Neural crest cell (in vitro differentiated cells): ENCODE measurements around the gene AFMID. TPM values are rescaled to one million over a fixed set of nuclear protein-coding genes. Genes with fewer than 3 reads are reported as not detected.

ENCODE experiments used
- DNase-seq: peaks from one replicate; pipeline ENCODE4 v3.0.0; 2021; ENCODE audit warnings: low read depth, mixed read lengths, low spot score
- H3K27ac Mint-ChIP-seq: one replicate; pipeline ENCODE4 v1.8.0; 2021; ENCODE audit warnings: mild to moderate bottlenecking, mixed read lengths; ENCODE audit not compliant: unreplicated experiment
- H3K27me3 Mint-ChIP-seq: 2 replicates; pipeline ENCODE4 v1.8.0; 2021; ENCODE audit warnings: low read depth, mild to moderate bottlenecking, mixed read lengths
- H3K36me3 Mint-ChIP-seq: 2 replicates; pipeline ENCODE4 v1.8.0; 2021; ENCODE audit warnings: low read depth, mild to moderate bottlenecking, mixed read lengths
- H3K4me1 Mint-ChIP-seq: 2 replicates; pipeline ENCODE4 v1.8.0; 2021; ENCODE audit warnings: mixed read lengths
- H3K4me3 Mint-ChIP-seq: one replicate; pipeline ENCODE4 v1.8.0; 2021; ENCODE audit warnings: mild to moderate bottlenecking, mixed read lengths
- H3K9me3 Mint-ChIP-seq: 2 replicates; pipeline ENCODE4 v1.8.0; 2021; ENCODE audit warnings: mixed read lengths
- total RNA-seq: library from RNA; stranded (reverse); gene quantifications from 2 replicates; pipeline ENCODE4 v1.2.1, GENCODE V29; 2021
- TF ChIP-seq, protein P1 (sequence below): fragments of 200-600 bp; sonication (generic); conservative IDR thresholded peaks from 2 replicates; pipeline ENCODE4 v1.5.0; 2021; ENCODE audit warnings: antibody characterized with exemption, mild to moderate bottlenecking

Gene AFMID
- total RNA-seq, 1 donor from 2014 or later = 41.9 TPM

DNA sequence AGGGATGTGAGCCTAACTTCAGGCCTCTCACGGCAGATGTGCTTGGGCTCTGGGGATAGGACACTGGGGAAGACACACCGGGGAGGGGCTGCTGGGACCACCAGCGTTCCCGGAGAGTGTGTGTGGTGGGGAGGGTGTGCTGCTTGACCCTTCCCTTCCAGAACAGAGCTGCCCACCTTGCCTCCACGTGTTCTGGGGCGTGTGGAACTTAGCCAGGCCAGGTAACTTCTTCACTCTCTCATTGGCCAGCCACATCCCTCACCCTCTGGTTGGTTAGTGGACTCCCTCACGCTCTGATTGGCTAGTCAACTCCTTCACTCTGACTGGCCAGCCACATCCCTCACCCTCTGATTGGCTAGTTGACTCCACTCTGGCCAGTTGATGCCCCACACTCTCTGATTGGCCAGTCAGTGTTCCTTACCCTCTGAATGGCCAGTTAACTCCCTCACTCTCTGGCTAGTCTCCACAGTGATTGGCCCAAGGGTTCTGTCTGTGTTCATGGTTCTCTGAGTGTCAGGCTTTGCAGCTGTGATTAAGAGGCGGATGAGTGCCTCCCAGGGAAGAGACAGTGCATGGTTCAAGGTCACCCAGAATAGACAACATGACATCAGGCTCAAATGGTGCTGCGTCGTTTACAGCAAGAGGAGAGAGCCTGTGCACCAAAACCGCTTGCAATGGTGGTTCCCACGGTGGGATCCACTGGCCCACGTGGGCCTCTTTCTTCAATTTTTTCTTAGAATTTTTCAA is 54.3 kb downstream of the AFMID start:
- H3K27ac Mint-ChIP-seq = no peak overlapping the region
- no peaks in the 10 kb centered on the region for H3K27me3 Mint-ChIP-seq
- H3K36me3 Mint-ChIP-seq = no peaks in the 10 kb centered on the region
- peaks cover 4% of the 10 kb centered on the region for H3K4me1 Mint-ChIP-seq
- peaks cover 3% of the 10 kb centered on the region for H3K9me3 Mint-ChIP-seq
- no peak for DNase-seq
- H3K4me3 Mint-ChIP-seq = no peak overlapping the region
- TF ChIP-seq, protein P1, sequence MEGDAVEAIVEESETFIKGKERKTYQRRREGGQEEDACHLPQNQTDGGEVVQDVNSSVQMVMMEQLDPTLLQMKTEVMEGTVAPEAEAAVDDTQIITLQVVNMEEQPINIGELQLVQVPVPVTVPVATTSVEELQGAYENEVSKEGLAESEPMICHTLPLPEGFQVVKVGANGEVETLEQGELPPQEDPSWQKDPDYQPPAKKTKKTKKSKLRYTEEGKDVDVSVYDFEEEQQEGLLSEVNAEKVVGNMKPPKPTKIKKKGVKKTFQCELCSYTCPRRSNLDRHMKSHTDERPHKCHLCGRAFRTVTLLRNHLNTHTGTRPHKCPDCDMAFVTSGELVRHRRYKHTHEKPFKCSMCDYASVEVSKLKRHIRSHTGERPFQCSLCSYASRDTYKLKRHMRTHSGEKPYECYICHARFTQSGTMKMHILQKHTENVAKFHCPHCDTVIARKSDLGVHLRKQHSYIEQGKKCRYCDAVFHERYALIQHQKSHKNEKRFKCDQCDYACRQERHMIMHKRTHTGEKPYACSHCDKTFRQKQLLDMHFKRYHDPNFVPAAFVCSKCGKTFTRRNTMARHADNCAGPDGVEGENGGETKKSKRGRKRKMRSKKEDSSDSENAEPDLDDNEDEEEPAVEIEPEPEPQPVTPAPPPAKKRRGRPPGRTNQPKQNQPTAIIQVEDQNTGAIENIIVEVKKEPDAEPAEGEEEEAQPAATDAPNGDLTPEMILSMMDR = no peak

DNA sequence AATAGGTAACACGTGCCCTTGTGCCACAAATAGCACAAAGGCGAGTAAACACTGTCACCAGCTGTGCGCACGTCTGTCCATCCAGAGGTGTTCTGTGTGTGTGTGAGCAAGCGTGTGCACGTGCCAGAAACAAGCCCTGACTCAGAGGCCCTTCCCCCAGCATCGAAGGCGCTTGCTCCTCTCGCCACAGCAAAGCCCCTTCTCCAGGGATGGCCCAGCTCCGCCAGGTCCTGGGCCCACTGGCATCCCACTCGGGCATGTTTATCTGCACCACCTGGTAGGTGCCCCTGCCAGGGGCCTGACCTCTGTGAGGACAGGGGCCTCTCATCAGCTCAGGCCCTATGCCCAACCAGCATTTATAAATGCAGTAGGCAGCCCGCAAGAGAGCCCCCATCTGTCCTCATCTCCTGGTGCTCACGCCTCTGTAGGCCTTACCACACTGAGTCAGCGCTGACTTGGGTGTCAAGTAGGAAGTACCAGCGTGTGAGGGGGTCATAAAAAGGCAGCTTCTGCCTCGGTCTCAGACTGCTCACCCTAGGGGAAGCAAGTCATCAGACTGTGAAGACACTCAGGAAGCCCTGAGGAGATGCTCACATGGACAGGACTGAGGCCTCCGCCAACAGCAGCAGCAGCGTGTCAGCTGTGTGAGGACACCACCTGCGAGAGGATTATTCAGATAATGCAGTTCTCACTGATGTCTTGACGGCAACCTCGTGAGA is 55.0 kb downstream of the AFMID start:
- peaks cover 2% of the 10 kb centered on the region for H3K36me3 Mint-ChIP-seq
- no peak overlapping the region for H3K4me3 Mint-ChIP-seq
- no peak for DNase-seq
- H3K4me1 Mint-ChIP-seq = peaks cover 9% of the 10 kb centered on the region
- peaks cover 3% of the 10 kb centered on the region for H3K9me3 Mint-ChIP-seq
- H3K27ac Mint-ChIP-seq = no peak overlapping the region
- no peaks in the 10 kb centered on the region for H3K27me3 Mint-ChIP-seq
- TF ChIP-seq, protein P1 = no peak

DNA sequence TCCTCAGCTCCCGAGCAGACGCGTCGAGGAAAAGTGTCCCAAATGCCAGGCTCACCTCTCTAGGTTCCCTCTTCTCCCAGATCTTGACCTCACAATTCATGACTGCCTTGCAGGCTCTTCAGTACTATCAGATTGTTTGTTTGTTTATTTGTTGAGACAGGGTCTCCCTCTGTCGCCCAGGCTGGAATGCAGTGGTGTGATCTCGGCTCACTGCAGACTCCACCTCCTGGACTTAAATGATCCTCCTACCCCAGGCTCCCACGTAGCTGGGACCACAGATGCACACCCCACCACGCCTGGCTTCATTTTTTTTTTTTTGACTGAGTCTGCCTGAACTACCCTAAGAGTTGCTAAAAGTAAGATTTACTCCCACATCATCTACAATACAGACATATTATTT is 60.1 kb downstream of the AFMID start:
- Mint-ChIP-seq H3K36me3 (peaks cover 2% of the 10 kb centered on the region), H3K4me3 (no peak overlapping the region), H3K9me3 (peaks cover 3% of the 10 kb centered on the region), H3K4me1 (peaks cover 13% of the 10 kb centered on the region), H3K27me3 (no peaks in the 10 kb centered on the region), H3K27ac (peak overlapping the region; percentile 76)
- TF ChIP-seq, protein P1 = no peak
- DNase-seq = no peak

DNA sequence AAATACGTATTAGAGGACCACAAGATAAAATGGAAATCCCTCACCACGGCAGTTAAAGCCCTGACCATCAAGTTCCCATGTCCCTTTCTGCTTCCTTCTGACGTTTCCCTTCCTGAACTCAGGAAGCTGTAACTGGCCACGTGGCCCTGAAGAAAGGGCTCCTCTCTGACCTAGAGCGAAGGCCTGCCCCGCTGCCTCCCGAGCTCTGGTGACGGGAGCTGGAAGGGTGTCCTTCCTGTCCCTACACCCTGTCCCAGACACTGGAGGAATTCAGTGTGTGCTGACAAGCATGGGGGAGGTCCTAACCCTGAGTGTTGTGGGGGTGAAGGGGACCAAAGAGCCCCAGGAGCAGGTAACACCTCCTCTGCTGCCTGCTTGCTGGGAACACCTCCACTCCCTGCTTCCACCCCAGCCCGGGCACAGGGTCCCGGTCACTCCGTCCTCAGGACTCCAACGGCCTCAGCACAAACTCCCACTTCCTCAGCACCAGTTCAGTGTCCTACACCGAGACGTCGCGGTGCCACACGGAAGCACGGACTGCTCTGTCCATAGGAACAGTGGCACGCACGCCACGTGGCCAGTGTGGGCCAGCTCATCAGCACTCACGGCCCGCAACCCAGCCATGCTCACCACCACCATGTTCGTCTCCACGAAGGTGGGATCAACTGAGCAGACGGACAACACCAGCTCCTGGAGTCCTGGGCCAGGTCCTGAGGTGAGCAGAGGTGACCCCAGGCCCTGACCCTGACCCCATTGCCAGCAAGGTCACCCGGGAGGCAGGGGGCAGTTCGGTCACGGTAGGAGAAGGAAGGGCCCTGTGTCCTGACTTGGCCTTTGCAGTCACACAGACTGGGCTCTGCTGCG is 61.1 kb downstream of the AFMID start:
- H3K4me1 Mint-ChIP-seq = peaks cover 13% of the 10 kb centered on the region
- H3K27ac Mint-ChIP-seq = peak overlapping the region; percentile 27
- TF ChIP-seq, protein P1 = no peak
- H3K27me3 Mint-ChIP-seq = no peaks in the 10 kb centered on the region
- peaks cover 3% of the 10 kb centered on the region for H3K9me3 Mint-ChIP-seq
- peaks cover 2% of the 10 kb centered on the region for H3K36me3 Mint-ChIP-seq
- no peak overlapping the region for H3K4me3 Mint-ChIP-seq
- DNase-seq = no peak

DNA sequence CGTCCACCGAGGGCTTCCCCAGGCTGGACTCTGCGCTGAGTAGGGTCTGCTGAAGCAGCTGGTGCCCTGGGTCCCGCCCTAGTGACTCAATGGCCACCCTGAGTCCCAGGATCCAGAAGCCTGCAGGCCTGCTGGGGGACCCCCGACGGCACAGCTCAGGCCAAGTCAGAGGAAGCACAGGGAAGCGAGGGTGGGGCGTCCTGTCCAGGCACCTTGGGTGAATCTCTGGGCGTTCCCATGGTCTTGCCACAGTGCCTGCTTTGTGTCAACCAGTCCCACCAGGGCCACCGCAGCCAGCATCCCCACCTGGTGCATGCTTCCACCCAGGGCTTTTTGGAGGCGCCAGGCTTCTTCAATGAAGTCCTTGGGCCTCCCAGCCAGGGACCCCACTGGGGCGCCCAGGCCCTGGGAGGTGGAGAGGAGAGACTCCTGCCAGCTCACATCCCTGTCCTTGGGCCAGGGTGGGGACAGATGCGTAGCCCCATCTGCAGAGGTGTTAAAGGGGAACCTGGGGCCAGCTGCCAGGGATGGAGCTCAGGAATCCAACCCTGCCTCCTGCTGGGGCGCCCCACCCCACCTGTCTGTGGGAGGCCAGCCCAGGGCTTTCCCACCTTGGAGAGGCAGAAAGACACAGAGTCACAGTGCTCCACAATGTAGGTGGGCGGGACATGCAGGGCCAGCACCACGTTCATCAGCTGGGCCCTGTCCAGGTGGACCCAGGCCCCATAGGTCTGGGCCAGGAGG is 62.1 kb downstream of the AFMID start:
- peaks cover 3% of the 10 kb centered on the region for H3K9me3 Mint-ChIP-seq
- TF ChIP-seq, protein P1 = no peak
- peaks cover 2% of the 10 kb centered on the region for H3K36me3 Mint-ChIP-seq
- no peak for DNase-seq
- peaks cover 17% of the 10 kb centered on the region for H3K4me1 Mint-ChIP-seq
- no peaks in the 10 kb centered on the region for H3K27me3 Mint-ChIP-seq
- no peak overlapping the region for H3K27ac Mint-ChIP-seq
- H3K4me3 Mint-ChIP-seq = no peak overlapping the region
